HG03575 (cell line): ENCODE results near the gene HSPG2.
"Not testable (repeated sequence)": the region's sequence is repeated elsewhere in the genome, so short reads cannot be mapped to it uniquely, and the experiment has no call there.

Experiments used
- ATAC-seq: cut with Tn5 transposase; IDR thresholded peaks from one replicate; pipeline ENCODE4 v1.9.1; 2021; ENCODE audit not compliant: unreplicated experiment, insufficient number of reproducible peaks, low FRiP score; ENCODE audit errors: extremely low read depth

HSPG2 gene

GRCh38 chr1:21785764-21786163 lies 151.3 kb downstream of the HSPG2 start:
- ATAC-seq, result not testable (repeated sequence)

- ATAC-seq, result no peak
Measured at GRCh38 chr1:21783679-21784603, 153.2 kb downstream of the HSPG2 start.

GRCh38 chr1:21782868-21783678 lies 154.0 kb downstream of the HSPG2 start, which contains the start of gene USP48:
USP48 (minus strand) TSS chr1:21783149; CDS start chr1:21782957, 192 bp downstream.
- ATAC-seq, result peak; percentile 27

GRCh38 chr1:21782349-21782867 lies 154.7 kb downstream of the HSPG2 start:
- ATAC-seq, result no peak

GRCh38 chr1:21781815-21782348 lies 155.2 kb downstream of the HSPG2 start:
- no peak for ATAC-seq

- no peak for ATAC-seq
Measured at GRCh38 chr1:21779613-21780521, 157.2 kb downstream of the HSPG2 start.

- no peak for ATAC-seq
Measured at GRCh38 chr1:21778405-21778727, 158.7 kb downstream of the HSPG2 start.

- not testable (repeated sequence) for ATAC-seq
Measured at GRCh38 chr1:21776925-21777324, 160.2 kb downstream of the HSPG2 start.

GRCh38 chr1:21775985-21776562 lies 161.0 kb downstream of the HSPG2 start:
- ATAC-seq, result no peak

- no peak for ATAC-seq
Measured at GRCh38 chr1:21775550-21775914, 161.6 kb downstream of the HSPG2 start.

GRCh38 chr1:21774835-21775549 lies 162.1 kb downstream of the HSPG2 start:
- ATAC-seq, result no peak

- no peak for ATAC-seq
Measured at GRCh38 chr1:21773585-21773984, 163.5 kb downstream of the HSPG2 start.
